Lung (tissue), 12 donors: ENCODE measurements around the gene SIGLEC6. TPM values are rescaled to one million over a fixed set of nuclear protein-coding genes. Genes with fewer than 3 reads are reported as not detected.
A peak's percentile ranks its signal among the peaks of the same experiment; 100 is the strongest.

Experiments used
- ATAC-seq: fragments of 200-7000 bp; cut with Tn5 transposase; one replicate; pipeline ENCODE4 v1.9.1; 2020; ENCODE audit warnings: moderate number of reproducible peaks; ENCODE audit not compliant: insufficient read depth, low FRiP score
- DNase-seq, 3 donors: peaks; one replicate each; pipeline ENCODE4 v3.0.0-alpha.2; 2013 to 2017
- H3K27ac ChIP-seq, 2 donors: one replicate each; pipeline ENCODE4 v1.5.1; 2013; ENCODE audit warnings: mild to moderate bottlenecking in 2 of 2, moderate library complexity in 2 of 2, control low read depth in 1 of 2, inconsistent platforms in 1 of 2, low read depth in 1 of 2, low read length in 1 of 2
- H3K27me3 ChIP-seq, 3 donors: one replicate each; pipeline ENCODE4 v1.5.1; 2013; ENCODE audit warnings: low read length in 2 of 3; ENCODE audit not compliant: control insufficient read depth in 3 of 3, insufficient read depth in 3 of 3
- H3K36me3 ChIP-seq, 4 donors: one replicate each; pipeline ENCODE4 v1.5.1; 2013; ENCODE audit warnings: low read length in 4 of 4, mild to moderate bottlenecking in 1 of 4, moderate library complexity in 1 of 4; ENCODE audit not compliant: control insufficient read depth in 4 of 4, insufficient read depth in 4 of 4
- H3K4me1 ChIP-seq, 5 donors: one replicate each; pipeline ENCODE4 v1.5.1; 2013; ENCODE audit warnings: low read length in 5 of 5, mild to moderate bottlenecking in 2 of 5, moderate library complexity in 1 of 5; ENCODE audit not compliant: control insufficient read depth in 5 of 5, insufficient read depth in 5 of 5
- H3K4me3 ChIP-seq: one replicate; pipeline ENCODE4 v1.5.1; 2013; ENCODE audit warnings: mild to moderate bottlenecking, control low read depth, moderate library complexity
- H3K9ac ChIP-seq, 2 donors: one replicate each; pipeline ENCODE4 v1.5.1; 2013; ENCODE audit warnings: low read length in 2 of 2, control low read depth in 1 of 2; ENCODE audit not compliant: insufficient read depth in 1 of 2
- H3K9me3 ChIP-seq, 4 donors: one replicate each; pipeline ENCODE4 v1.5.1; 2013; ENCODE audit warnings: low read length in 3 of 4, mild to moderate bottlenecking in 1 of 4, moderate library complexity in 1 of 4; ENCODE audit not compliant: control insufficient read depth in 4 of 4, insufficient read depth in 3 of 4
- CTCF ChIP-seq: IDR thresholded peaks from 2 replicates; pipeline ENCODE4 v1.5.1; 2012; ENCODE audit warnings: mild to moderate bottlenecking; ENCODE audit errors: control extremely low read depth, extremely low read depth
- WGBS, 2 donors: extraction: QIAGEN DNeasy Blood & Tissue Kit; methylation state at CpG; one replicate each; pipeline ENCODE4 v1.1.7; 2013; 5-methylcytosine and 5-hydroxymethylcytosine counted together
- polyA plus RNA-seq, 2 donors: library from polyadenylated mRNA; stranded (reverse); fragments of 200-250 nt; gene quantifications; one replicate each; pipeline ENCODE4 v1.2.1, GENCODE V29; 2013
- total RNA-seq, 2 donors: library from RNA; depleted of rRNA in 1 of 2; stranded (reverse); fragments of >200 nt in 1 of 2; gene quantifications; one replicate each; pipeline ENCODE4 v1.2.1, GENCODE V29; 2014 to 2021
- donor health status: control.
- donor health status: control.
- donor health status: Bipolar disorder and iron deficiency.
- donor health status: healthy.
- donor health status: DM: yes; HTN: yes; CAD: no.

The SIGLEC6 gene
- total and polyA plus RNA-seq, 4 donors = 0.23 to 5.3 (median 0.45) TPM

- WGBS, 2 donors = 74 to 90% methylated on average over 3 of the region's 3 CpGs
These were observed 55.3 kb downstream of the SIGLEC6 start for GRCh38 chr19:51476164-51476563.

DNA sequence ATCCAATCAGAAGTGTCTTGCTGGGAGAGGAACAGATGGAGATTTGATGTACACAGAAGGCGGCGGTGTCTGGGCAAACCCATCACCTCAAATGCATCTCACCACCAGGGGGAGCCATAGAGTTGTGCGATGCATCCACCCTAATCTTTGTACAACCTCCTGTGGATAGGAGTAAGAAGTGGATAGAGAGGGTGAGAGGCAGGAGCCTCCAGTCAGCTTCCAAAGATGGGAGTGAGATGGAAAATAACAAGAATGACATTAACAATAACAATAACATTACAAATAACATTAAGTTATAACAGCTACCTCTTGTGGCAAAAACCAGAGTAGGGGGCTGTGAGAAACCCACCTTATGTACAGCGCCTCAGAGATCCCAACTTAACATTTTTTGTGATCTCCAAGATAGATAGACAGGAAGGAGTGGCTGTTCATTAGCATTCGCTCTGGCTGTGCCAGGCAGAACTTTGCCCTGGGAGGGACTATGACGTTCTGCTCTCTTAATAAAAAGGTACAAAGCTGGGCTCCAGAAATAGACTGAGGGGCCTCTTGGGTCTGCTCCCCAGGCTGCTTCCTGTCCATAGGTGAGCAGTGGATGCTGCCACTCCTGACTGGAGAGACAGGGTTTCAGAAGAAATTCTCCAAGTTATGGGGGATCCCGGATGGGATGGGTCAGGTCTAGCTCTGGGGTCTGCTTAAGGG is 58.3 kb downstream of the SIGLEC6 start:
- TF ChIP-seq CTCF = peak; percentile 71
- Histone ChIP-seq H3K4me1 (no peaks in the 10 kb centered on the region), H3K27me3 (peaks cover 0 to 2% (median 0%) of the 10 kb centered on the region in 3 donors), H3K9ac (no peak overlapping the region), H3K9me3 (peaks cover 0 to 2% (median 0%) of the 10 kb centered on the region in 4 donors), H3K36me3 (no peaks in the 10 kb centered on the region), H3K4me3 (no peak overlapping the region), H3K27ac (no peak overlapping the region)
- DNase-seq (peak; percentile 53 to 67 (median 66)), ATAC-seq (no peak)
- 30 to 39% methylated on average over 7 of the region's 7 CpGs for WGBS, 2 donors

More at GRCh38 chr19:51476164-51476563, 55.3 kb downstream of the SIGLEC6 start:
- DNase-seq = no peak
- no peak overlapping the region for H3K4me3 ChIP-seq
- no peaks in the 10 kb centered on the region for H3K36me3 ChIP-seq
- TF ChIP-seq CTCF = no peak
- no peaks in the 10 kb centered on the region for H3K4me1 ChIP-seq
- H3K9ac ChIP-seq = no peak overlapping the region
- peaks cover 0 to 2% (median 0%) of the 10 kb centered on the region in 4 donors for H3K9me3 ChIP-seq
- no peak for ATAC-seq
- H3K27ac ChIP-seq = no peak overlapping the region
- H3K27me3 ChIP-seq = peaks cover 0 to 2% (median 0%) of the 10 kb centered on the region in 3 donors

DNA sequence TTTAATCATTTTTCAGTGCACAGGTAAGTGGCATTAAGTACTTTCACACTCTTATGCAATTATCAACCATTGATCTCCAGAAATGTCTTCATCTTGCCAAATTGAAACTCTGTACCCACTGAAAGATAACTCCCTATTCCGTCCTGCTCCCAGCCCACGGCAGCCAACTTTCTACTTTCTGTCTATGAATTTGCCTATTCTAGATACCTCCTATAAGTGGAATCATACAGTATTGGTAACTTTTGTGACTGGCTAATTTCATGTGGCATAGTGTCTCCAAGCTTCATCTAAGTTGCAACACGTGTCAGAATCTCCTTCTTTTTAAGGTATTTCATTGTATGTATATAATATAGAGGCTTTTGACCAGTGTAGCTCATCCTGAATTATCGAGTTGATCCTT is 58.9 kb downstream of the SIGLEC6 start:
- ATAC-seq = no peak
- TF ChIP-seq CTCF = no peak
- whole genome bisulfite sequencing, 2 donors = 14 to 33% methylated on average over 4 of the region's 4 CpGs

DNA sequence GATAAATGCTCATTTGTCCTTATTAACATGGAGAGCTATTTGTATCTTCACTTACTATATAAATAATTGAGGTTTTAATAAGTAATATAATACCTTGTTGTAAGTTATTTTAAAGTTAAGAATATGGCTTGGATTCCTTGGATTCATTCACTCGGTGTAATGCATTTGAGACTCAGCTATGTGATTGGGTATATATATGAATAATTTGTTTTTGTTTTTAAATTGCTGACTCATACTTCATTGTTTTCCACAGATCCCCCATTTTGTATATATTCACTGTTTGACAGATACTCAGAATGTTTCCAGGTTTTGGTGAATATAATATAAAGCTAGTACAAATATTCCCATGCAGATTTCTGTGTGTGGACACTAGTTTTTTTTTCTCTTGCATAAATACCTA is 59.9 kb downstream of the SIGLEC6 start:
- 73 to 87% methylated on average over 1 of the region's 1 CpG for WGBS, 2 donors
- H3K27me3 ChIP-seq = peaks cover 0 to 2% (median 0%) of the 10 kb centered on the region in 3 donors

More for the DNA sequence above, 58.9 kb downstream of the SIGLEC6 start:
- Histone ChIP-seq H3K27ac (no peak overlapping the region), H3K9me3 (peaks cover 0 to 2% (median 0%) of the 10 kb centered on the region in 4 donors), H3K27me3 (peaks cover 0 to 2% (median 0%) of the 10 kb centered on the region in 3 donors), H3K36me3 (no peaks in the 10 kb centered on the region), H3K4me1 (no peaks in the 10 kb centered on the region), H3K9ac (no peak overlapping the region), H3K4me3 (no peak overlapping the region)
- DNase-seq = no peak

More for the DNA sequence above, 59.9 kb downstream of the SIGLEC6 start:
- no peaks in the 10 kb centered on the region for H3K4me1 ChIP-seq
- no peak overlapping the region for H3K9ac ChIP-seq
- H3K36me3 ChIP-seq = no peaks in the 10 kb centered on the region
- peaks cover 0 to 2% (median 0%) of the 10 kb centered on the region in 4 donors for H3K9me3 ChIP-seq
- TF ChIP-seq CTCF = no peak
- H3K27ac ChIP-seq = no peak overlapping the region
- no peak overlapping the region for H3K4me3 ChIP-seq
- no peak for DNase-seq
- no peak for ATAC-seq
